Endothelial cell of umbilical vein (primary cell): ENCODE data around the gene RAB2B. TPM values are rescaled to one million over a fixed set of nuclear protein-coding genes. Genes with fewer than 3 reads are reported as not detected.

Experiments used
- BruUV-seq: library from RNA; stranded (reverse); fragments of 400-500 nt; replicated peaks from 2 replicates; lab custom pipeline; 2021; lab: Mats Ljungman, UMichigan
- CTCF ChIA-PET: fragments of 300-600, 350-600 bp; sonication (Branson Sonifier 250); formaldehyde crosslinking; loops from one replicate; lab custom pipeline; 2021; ENCODE audit warnings: antibody characterized with exemption, inconsistent platforms; lab: Charles Lee
- POLR2A ChIA-PET: fragments of 300-600, 350-600 bp; sonication (Branson Sonifier 250); formaldehyde crosslinking; loops from one replicate; lab custom pipeline; 2021; ENCODE audit warnings: antibody characterized with exemption, inconsistent platforms; lab: Charles Lee
- DNase-seq: peaks from one replicate; pipeline ENCODE4 v3.0.0-alpha.2; 2011; ENCODE audit warnings: low read depth, low spot score
- FAIRE-seq: peaks from 2 replicates; lab custom pipeline; 2011; peaks lifted over from hg19 to GRCh38; lab: Jason Lieb, UNC
- H2AFZ ChIP-seq: 2 replicates; pipeline ENCODE4 v1.6.0; 2012; ENCODE audit warnings: low read depth, low read length, control low read depth, inconsistent platforms
- H3K27ac ChIP-seq: 2 replicates; pipeline ENCODE4 v1.5.1; 2011; ENCODE audit warnings: low read depth, mild to moderate bottlenecking, control low read depth, low read length, moderate library complexity; ENCODE audit not compliant: insufficient read depth
- H3K27me3 ChIP-seq, 2 experiments: 2 replicates each; pipeline versions ENCODE4 v1.6.0 to v1.6.1; 2011; ENCODE audit warnings: low read length in 2 of 2, mixed read lengths in 1 of 2; ENCODE audit not compliant: control insufficient read depth in 2 of 2, insufficient read depth in 2 of 2
- H3K36me3 ChIP-seq, 2 experiments: 2 replicates in 1 of 2; 3 replicates in 1 of 2; pipeline ENCODE4 v1.5.1; 2011; ENCODE audit warnings: low read length in 2 of 2, mild to moderate bottlenecking in 1 of 2, moderate library complexity in 1 of 2; ENCODE audit not compliant: control insufficient read depth in 2 of 2, insufficient read depth in 2 of 2; ENCODE audit errors: extremely low read depth in 1 of 2
- H3K4me1 ChIP-seq: 3 replicates; pipeline ENCODE4 v1.5.1; 2011; ENCODE audit warnings: mild to moderate bottlenecking, low read length; ENCODE audit not compliant: control insufficient read depth, insufficient read depth; ENCODE audit errors: extremely low read depth
- H3K4me2 ChIP-seq: 2 replicates; pipeline ENCODE4 v1.6.1; 2011; ENCODE audit warnings: low read length, control low read depth, mixed read lengths; ENCODE audit not compliant: insufficient read depth
- H3K4me3 ChIP-seq, 3 experiments: fragments of 200-600 bp in 1 of 3; sonication (generic), shearing (Covaris generic) in 1 of 3; replicated peaks in 1 of 3; 2 replicates each; pipeline ENCODE4 v1.5.1; 2011 to 2016; ENCODE audit warnings: control low read depth in 3 of 3, low read length in 3 of 3, mild to moderate bottlenecking in 2 of 3, inconsistent platforms in 1 of 3, low read depth in 1 of 3, moderate library complexity in 1 of 3; ENCODE audit not compliant: insufficient read depth in 1 of 3
- H3K79me2 ChIP-seq: 2 replicates; pipeline ENCODE4 v1.6.0; 2012; ENCODE audit warnings: low read length, inconsistent platforms; ENCODE audit not compliant: control insufficient read depth, insufficient read depth
- H3K9ac ChIP-seq: replicated peaks from 2 replicates; pipeline ENCODE3; 2011; ENCODE audit warnings: low read length, control low read depth; ENCODE audit not compliant: insufficient read depth; ENCODE audit errors: extremely low read depth
- H3K9me1 ChIP-seq: replicated peaks from 3 replicates; pipeline ENCODE4 v1.6.0; 2011; ENCODE audit warnings: mild to moderate bottlenecking, low read length; ENCODE audit not compliant: control insufficient read depth, insufficient read depth; ENCODE audit errors: extremely low read depth
- H3K9me3 ChIP-seq: replicated peaks from 2 replicates; pipeline ENCODE4 v1.5.1; 2012; ENCODE audit warnings: low read length, inconsistent platforms; ENCODE audit not compliant: control insufficient read depth, insufficient read depth
- H4K20me1 ChIP-seq: replicated peaks from 2 replicates; pipeline ENCODE3; 2011; ENCODE audit warnings: mild to moderate bottlenecking, low read length; ENCODE audit not compliant: control insufficient read depth, insufficient read depth; ENCODE audit errors: extremely low read depth
- EZH2 ChIP-seq: IDR thresholded peaks from 2 replicates; pipeline ENCODE4 v1.6.1; 2012; ENCODE audit warnings: borderline replicate concordance, low read depth, mild to moderate bottlenecking, moderate library complexity, low read length, inconsistent platforms; ENCODE audit not compliant: severe bottlenecking
- FOS ChIP-seq: IDR thresholded peaks from 2 replicates; pipeline ENCODE4 v1.6.1; 2011; ENCODE audit warnings: mild to moderate bottlenecking, low read length, moderate library complexity, borderline replicate concordance; ENCODE audit not compliant: insufficient read depth
- GATA2 ChIP-seq: IDR thresholded peaks from 2 replicates; pipeline ENCODE4 v1.7.0; 2011; ENCODE audit warnings: low read depth, mild to moderate bottlenecking, moderate library complexity, mixed read lengths, low read length; ENCODE audit not compliant: insufficient read length, insufficient read depth
- JUN ChIP-seq: IDR thresholded peaks from 2 replicates; pipeline ENCODE4 v1.6.1; 2011; ENCODE audit warnings: borderline replicate concordance, low read depth; ENCODE audit not compliant: insufficient read length, insufficient read depth
- MYC ChIP-seq: IDR thresholded peaks from one replicate; pipeline ENCODE4 v1.6.1; 2011; ENCODE audit warnings: mild to moderate bottlenecking, low read depth, low read length
- POLR2A ChIP-seq: IDR thresholded peaks from 2 replicates; pipeline ENCODE4 v1.6.1; 2012; ENCODE audit warnings: low read depth, mild to moderate bottlenecking, control low read depth, low read length
- POLR2AphosphoS5 ChIP-seq: IDR thresholded peaks from 2 replicates; pipeline ENCODE4 v1.6.1; 2012; ENCODE audit warnings: low read depth, mild to moderate bottlenecking, control low read depth, low read length, moderate library complexity; ENCODE audit not compliant: insufficient read depth
- dilution Hi-C: fragments of 300-500 bp; cut with MboI; formaldehyde crosslinking; loops from one replicate; pipeline ENCODE4 v1.15.0; 2019; ENCODE audit warnings: low sequenced_read_pairs; ENCODE audit not compliant: extremely low pct_ligation_motif_present
- intact Hi-C: fragments of 100-400 bp; cut with micrococcal nuclease; formaldehyde crosslinking; loops from one replicate; pipeline ENCODE4 v1.10.0; 2022
- polyA plus RNA-seq, 4 experiments: library from polyadenylated mRNA; depleted of rRNA in 3 of 4; stranded (reverse) in 3 of 4; unstranded in 1 of 4; fragments of >200 nt; gene quantifications; 2 replicates each; pipeline versions ENCODE4 v1.2.1 to v1.2.3, GENCODE V29; 2011 to 2012; ENCODE audit warnings: missing spikeins in 1 of 4
- total RNA-seq: library from RNA; stranded (reverse); gene quantifications from 2 replicates; pipeline ENCODE4 v1.2.3, GENCODE V29; 2021
- TF ChIP-seq, protein P1 (sequence below), 2 donors: IDR thresholded peaks; 1 replicate in 1 of 2; 2 replicates in 1 of 2; pipeline ENCODE4 v1.5.1; 2011; ENCODE audit warnings: low read length in 2 of 2, mild to moderate bottlenecking in 2 of 2, moderate library complexity in 2 of 2, control low read depth in 1 of 2, inconsistent platforms in 1 of 2, low read depth in 1 of 2; ENCODE audit not compliant: insufficient read depth in 1 of 2; ENCODE audit errors: extremely low read depth in 1 of 2
- TF ChIP-seq, protein P2 (sequence below): IDR thresholded peaks from 2 replicates; pipeline ENCODE4 v1.6.1; 2011; ENCODE audit not compliant: insufficient read depth, insufficient read length

The RAB2B gene
- total and polyA plus RNA-seq, 2 donors (not counting 3 experiments of a cell fraction or from before 2014, with no cell fraction given) = 27.9 to 29.1 TPM

DNA sequence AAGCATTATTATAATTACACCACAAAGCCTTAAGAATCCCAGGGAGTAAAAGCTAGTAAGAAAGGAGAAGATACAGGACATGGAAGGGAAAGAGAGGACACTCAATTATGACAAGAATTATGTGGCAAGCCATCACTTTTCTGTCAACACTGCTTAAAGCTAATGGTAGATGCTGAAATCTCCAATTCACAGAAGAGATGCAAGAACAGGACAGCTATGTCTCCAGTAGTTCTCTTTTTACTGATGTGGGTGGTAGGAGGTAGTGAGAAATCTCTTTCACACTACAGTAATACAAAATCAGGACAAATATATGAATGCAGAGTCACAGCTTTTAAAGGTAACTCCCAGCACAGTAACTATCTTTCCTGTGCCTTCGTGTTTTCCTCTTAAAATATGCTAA is 50.1 kb downstream of the RAB2B start:
- CTCF ChIA-PET = interaction anchor here (1.3 kb wide), 1 partner anchor 18 kb away, joined by 4 read pairs; no protein-coding TSS in a partner anchor
- peaks cover 26 to 43% of the 10 kb centered on the region in 2 experiments for H3K36me3 ChIP-seq

More for the DNA sequence above, 50.1 kb downstream of the RAB2B start:
- H2AFZ ChIP-seq = no peak overlapping the region
- no peak overlapping the region for H3K4me3 ChIP-seq
- no peaks in the 10 kb centered on the region for H3K4me1 ChIP-seq
- POLR2A ChIA-PET = no interaction called here
- no peak for DNase-seq
- H3K9ac ChIP-seq = no peak overlapping the region
- no peak overlapping the region for H3K4me2 ChIP-seq
- FAIRE-seq = no peak
- H3K9me1 ChIP-seq = no peaks in the 10 kb centered on the region
- H4K20me1 ChIP-seq = no peaks in the 10 kb centered on the region
- TF ChIP-seq GATA2 = no peak
- no peak for TF ChIP-seq JUN
- TF ChIP-seq MYC = no peak
- no peak for TF ChIP-seq POLR2A
- no peak for TF ChIP-seq POLR2AphosphoS5
- TF ChIP-seq, protein P1, sequence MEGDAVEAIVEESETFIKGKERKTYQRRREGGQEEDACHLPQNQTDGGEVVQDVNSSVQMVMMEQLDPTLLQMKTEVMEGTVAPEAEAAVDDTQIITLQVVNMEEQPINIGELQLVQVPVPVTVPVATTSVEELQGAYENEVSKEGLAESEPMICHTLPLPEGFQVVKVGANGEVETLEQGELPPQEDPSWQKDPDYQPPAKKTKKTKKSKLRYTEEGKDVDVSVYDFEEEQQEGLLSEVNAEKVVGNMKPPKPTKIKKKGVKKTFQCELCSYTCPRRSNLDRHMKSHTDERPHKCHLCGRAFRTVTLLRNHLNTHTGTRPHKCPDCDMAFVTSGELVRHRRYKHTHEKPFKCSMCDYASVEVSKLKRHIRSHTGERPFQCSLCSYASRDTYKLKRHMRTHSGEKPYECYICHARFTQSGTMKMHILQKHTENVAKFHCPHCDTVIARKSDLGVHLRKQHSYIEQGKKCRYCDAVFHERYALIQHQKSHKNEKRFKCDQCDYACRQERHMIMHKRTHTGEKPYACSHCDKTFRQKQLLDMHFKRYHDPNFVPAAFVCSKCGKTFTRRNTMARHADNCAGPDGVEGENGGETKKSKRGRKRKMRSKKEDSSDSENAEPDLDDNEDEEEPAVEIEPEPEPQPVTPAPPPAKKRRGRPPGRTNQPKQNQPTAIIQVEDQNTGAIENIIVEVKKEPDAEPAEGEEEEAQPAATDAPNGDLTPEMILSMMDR (IDR thresholded peaks at IDR 0.05; ENCODE audit: extremely low read depth in 1 of 2, insufficient read depth in 1 of 2, low read depth in 1 of 2, low read length in 2 of 2) = no peak
- TF ChIP-seq, protein P2, sequence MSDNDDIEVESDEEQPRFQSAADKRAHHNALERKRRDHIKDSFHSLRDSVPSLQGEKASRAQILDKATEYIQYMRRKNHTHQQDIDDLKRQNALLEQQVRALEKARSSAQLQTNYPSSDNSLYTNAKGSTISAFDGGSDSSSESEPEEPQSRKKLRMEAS = no peak
- TF ChIP-seq FOS = no peak
- TF ChIP-seq EZH2 = no peak
- no TSS peak for BruUV-seq
- dilution Hi-C loops (no loop called here), intact Hi-C loops (no loop called here)
- H3K79me2 ChIP-seq = peaks cover 25% of the 10 kb centered on the region
- no peaks in the 10 kb centered on the region for H3K9me3 ChIP-seq
- no peak overlapping the region for H3K27ac ChIP-seq
- no peaks in the 10 kb centered on the region for H3K27me3 ChIP-seq
